IPS-NIHi11 (cell line): ENCODE measurements around the gene YTHDC2.
"Not testable (repeated sequence)": the region's sequence is repeated elsewhere in the genome, so short reads cannot be mapped to it uniquely, and the experiment has no call there.

ENCODE experiments used
- DNase-seq: peaks from one replicate; pipeline ENCODE4 v3.0.0; 2012; ENCODE audit warnings: mixed read lengths, low spot score

The YTHDC2 gene

DNA sequence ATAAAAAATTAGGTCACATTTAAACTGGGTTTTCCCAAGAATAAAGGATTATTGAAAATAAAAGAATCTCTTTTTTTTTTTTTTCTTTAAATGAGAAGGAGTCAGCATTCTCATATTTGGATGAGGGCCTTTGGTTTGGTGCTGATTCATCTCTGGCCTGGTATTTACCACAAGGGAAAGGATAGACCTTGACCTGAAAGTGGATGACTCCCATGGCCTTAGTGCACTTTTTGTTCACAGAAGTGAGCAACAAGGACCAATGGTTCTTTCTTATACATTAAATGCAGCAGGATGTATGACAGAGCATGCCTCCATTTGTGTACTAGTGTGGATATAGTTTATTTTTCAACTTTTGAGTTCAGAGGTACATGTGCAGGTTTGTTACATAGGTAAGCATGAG, 6.9 kb downstream of the YTHDC2 start:
- no peak for DNase-seq

DNA sequence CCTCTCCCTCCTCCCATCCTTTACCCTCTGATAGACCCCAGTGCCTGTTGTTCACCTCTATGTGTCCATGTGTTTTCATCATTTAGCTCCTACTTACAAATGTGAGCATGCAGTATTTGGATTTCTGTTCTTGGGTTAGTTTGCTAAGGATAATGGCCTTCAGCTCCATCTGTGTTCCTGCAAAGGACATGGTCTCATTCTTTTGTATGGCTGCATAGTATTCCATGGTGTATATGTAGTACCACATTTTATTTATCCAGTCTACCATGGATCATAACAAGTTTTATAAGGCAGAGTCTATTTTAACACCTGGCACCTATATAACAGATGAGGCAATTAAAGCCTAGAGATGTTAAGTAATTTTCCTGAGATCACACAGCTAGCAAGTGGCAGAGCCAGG, 7.4 kb downstream of the YTHDC2 start:
- no peak for DNase-seq

DNA sequence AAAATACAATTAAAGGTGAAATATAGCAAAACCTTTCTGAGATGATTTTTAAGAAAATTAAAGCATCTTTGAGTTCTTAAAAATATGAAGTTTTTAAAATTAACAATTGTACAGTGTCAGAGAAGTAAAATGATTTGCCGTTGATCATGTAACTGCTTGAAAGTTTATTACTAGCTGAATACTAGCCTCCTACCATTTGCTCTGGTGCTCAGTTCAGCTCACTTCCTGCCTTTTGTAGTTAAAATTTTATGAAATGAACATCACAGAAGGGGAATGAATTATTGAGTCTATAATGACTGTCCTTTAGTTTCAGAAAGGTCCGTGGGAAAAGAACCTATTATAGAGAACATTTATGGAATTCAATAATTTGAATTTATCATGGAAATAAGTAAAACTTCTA, 9.7 kb downstream of the YTHDC2 start:
- no peak for DNase-seq

DNA sequence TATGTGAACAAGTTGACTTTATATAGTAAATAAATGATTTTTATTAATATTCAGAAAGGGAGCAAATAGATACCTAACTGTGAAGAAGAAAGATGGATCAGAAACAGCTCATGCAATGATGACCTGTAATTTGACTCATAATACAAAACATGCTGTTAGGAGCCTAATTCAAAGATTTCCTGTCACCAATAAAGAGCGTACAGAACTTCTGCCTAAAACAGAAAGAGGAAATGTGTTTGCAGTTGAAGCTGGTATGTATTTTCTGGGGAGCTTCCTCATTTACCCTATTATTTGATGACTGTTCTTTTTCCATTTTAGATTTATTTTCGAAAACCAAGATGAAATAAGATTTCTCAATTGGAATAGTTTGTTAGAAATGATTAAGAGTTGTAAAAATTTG, 11.4 kb downstream of the YTHDC2 start:
- no peak for DNase-seq

DNA sequence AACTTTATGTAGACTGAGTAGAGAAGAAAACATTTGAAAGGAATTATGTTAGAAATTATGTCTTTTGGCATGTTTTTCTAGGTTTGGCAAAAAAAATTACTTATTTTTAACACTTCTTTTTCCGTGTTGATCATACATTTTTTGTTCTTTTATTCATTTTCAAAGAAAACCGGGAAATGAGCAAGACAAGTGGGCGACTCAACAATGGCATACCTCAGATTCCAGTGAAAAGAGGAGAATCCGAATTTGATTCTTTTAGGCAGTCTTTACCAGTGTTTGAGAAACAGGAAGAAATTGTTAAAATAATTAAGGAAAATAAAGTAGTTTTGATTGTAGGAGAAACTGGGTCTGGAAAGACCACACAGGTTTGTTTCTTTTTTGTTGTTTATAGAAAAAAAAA, 12.9 kb downstream of the YTHDC2 start:
- DNase-seq = no peak

DNA sequence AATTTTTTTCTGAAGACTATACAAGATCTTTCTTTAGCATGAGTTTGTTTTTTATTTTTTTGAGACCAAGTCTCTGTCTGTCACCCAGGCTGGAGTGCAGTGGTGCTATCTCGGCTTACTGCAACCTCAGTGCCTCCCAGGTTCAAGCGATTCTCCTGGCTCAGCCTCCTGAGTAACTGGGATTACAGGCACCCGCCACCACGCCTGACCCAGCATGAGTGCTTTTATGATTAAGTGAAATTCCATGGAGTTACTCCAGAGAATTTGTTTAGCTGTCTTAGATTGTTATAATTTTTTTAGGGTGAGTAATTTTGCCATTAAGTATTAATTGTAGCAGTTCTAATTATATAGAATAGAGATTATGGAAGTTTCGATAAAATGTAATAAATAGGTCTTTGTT, 14.3 kb downstream of the YTHDC2 start:
- DNase-seq = no peak

DNA sequence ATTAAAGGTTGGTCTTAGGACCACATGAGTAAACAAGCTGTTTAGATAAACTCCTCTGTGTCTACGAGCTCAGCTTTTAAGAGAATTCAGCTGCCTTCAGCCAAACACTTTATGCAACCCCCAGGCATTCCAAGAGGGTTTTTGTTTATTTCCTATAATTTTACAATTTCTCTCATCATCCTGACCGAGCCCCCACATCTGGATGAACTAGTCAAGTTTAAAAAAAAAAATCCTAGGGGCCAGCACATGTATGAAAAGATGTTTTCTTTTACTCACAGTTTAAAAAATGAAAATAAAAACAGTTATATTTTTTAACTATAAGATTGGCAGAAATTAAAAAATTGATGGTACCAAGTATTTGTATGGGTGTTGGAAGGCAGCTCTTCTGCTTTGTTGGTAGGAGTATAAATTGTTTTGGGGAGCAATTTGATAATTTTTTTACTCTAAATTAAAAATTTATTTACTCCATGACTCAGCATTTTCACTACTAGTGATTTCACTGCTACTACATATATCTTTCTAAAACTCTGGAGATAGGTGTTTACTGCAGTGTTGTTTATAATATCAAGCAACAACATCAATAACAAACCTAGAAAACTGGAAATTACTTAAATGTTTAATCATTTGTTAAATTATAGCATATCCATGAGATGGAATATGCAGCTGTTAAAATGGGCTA, 18.1 kb downstream of the YTHDC2 start:
- DNase-seq = no peak

DNA sequence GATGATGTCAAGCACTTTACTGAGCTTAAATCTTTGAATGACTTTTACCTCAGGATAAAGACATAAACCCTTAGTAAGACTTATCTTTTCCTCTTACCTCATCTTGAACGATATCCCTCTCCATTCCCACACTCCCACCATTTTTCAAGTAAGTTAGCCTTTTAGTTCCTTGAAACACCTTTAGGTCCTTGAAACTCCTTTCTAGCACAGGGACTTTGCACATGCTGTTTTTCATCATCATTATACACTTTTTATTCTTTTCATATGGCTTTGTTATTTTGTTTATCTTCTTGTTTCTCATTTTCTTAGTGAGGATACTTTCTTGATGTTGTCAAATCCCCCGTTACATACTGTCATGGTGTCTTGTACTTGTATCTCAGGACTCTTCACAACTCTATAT, 24.8 kb downstream of the YTHDC2 start:
- no peak for DNase-seq

DNA sequence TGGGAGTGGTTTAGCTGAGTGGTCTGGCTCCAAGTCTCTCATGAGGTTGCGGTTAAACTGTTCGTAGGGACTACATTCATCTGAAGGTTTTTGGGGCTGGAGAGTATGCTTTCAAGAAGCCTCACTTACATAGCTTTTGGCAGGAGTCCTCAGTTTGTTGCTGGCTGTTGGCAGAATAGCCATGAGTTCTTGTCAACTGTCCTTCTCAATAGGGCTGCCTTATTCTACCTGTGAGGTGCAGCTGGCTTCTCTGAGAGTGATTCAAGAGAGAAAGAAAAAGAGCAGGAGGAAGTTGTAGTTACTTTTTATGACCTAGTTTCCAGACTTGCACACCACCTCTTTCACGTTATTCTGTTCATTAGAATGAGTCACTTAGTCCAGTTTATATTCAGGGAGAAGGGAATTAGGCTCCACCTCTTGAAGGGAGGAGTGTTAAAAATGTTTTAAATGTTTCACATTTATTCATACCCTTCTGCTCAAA, 33.2 kb downstream of the YTHDC2 start:
- DNase-seq = no peak

DNA sequence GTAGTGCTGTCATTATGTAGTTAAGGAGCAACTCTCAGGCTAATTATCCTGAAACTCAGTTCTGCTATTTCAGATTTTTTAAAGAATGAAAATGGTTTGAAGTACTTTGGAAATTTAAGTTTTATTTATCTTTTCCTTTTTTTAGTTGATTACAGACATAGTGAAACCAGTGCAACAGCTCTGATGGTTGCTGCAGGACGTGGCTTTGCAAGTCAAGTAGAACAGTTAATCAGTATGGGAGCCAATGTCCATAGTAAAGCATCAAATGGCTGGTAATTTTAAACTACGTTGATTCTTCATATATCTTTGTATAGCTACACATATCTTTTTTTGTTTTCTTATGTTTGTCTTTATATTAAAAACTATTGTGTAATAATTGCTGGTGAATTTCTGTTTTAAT, 34.9 kb downstream of the YTHDC2 start:
- DNase-seq = no peak

DNA sequence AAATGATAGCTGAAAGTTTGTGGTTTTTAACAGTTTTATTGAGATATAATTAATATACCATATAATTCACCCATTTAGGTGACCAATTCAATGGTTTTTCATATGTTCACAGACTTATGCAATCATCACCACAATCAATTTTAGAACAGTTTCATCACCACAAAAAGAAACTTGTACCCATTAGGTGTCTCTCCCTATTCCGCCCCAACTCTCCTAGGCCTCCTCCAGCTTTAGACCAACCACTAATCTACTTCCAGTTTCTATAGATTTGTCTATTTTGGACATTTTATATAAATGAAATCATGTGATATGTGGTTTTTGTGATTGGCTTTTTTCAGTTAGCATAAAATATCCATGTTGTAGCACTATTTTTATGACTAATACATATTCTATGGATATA, 38.6 kb downstream of the YTHDC2 start:
- DNase-seq = no peak

DNA sequence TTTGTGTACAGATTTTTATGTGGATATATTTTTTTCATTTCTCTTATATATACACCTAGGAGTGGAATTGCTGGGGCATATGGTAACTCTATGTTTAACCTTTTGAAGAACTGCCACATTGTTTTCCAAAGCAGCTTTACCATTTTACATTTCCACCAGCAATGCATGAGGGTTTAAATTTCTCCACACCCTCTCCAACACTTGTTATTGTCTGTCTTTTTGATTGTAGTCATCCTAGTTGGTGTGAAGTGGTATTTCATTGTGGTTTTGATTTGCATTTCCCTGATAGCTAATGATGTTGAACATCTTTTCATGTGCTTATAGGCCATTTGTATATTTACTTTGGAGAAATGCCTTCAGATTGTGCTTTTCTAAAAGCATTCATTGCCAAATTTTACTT, 39.1 kb downstream of the YTHDC2 start:
- no peak for DNase-seq

DNA sequence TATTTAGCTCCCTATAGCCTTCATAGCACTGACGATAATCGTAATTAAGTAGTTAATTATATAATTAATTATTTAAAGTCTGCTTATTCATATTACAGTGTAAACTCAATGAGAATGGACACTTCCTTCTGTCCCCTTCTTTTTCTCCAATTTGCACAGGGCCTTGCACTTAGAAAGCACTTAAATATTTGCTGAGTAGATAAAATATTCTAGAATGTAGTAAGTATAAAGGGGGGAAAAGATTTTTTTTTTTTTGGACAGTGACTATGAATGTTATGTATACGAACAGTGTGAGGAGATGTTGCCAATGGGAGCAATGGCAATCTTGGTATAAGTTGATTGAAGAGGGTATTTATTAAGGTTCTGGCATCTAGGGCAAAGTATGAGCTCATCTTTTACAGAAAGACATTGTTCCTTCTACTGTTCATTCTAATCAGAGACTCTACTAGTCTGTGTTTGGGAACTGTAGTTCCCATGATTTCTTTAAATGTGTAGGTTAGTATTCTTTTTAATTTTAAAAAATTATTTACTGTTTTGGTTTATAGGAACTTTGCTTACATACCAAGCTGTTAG, 49.4 kb downstream of the YTHDC2 start:
- no peak for DNase-seq

DNA sequence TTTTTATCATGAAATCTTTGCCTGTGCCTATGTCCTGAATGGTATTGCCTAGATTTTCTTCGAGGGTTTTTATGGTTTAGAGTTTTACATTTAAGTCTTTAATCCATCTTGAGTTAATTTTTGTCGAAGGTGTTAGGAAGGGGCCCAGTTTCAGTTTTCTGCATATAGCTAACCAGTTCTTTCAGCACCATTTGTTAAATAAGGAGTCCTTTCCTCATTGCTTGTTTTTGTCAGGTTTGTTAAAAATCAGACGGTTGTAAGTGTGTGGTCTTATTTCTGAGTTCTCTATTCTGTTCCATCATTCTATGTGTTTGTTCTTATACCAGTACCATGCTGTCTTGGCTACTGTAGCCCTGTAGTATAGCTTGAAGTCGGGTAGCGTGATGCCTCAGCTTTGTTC, 55.9 kb downstream of the YTHDC2 start:
- no peak for DNase-seq

DNA sequence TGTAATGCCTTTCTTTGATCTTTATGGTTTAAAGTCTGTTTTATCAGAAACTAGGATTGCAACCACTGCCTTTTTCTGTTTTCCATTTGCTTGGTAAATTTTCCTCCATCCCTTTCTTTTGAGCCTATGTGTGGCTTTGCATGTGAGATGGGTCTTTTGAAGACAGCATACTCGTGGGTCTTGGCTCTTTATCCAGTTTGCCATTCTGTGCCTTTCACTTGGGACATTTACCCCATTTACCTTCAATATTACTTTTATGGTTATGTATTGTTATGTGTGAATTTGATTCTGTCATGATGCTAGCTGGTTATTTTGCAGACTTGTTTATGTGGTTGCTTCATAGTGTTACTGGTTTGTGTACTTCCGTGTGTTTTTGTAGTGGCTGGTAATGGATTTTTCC, 59.2 kb downstream of the YTHDC2 start:
- DNase-seq = no peak

DNA sequence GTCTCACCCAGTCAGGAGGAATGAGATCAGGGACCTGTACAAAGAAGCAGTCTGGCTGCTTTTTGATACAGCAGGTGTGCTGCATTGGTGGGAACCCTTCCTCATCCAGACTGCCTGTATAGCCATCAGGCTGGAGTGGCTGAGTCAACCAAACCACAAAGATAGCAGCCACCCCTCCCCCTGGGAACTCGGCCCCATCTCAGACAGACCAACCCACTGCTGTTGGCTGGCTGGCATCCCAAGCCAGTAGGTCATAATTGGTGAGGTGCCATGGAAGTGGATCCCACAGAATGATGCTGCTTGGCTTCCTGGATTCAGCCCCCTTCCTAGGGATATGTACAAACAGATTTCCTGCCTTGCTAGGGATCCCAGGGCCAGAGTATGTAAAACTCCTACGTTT, 60.9 kb downstream of the YTHDC2 start:
- no peak for DNase-seq

DNA sequence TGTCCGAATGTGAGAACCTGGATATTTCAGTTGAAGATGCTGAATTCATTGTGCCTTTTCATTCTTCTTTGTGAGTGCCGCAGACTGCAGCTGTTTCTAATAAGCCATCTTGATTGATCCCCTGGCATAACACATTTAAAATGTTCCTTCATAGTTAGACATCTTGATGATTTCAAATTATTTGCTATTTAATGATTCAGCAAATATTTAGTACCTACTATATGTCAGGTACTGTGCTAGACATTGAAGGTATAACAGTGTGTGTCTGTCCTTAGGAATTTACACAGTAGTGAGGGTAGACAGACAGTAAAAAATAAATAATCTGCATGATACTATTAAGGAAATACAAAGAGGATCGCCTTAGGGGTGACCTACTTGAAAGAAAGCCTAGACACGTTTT, 61.6 kb downstream of the YTHDC2 start:
- no peak for DNase-seq

DNA sequence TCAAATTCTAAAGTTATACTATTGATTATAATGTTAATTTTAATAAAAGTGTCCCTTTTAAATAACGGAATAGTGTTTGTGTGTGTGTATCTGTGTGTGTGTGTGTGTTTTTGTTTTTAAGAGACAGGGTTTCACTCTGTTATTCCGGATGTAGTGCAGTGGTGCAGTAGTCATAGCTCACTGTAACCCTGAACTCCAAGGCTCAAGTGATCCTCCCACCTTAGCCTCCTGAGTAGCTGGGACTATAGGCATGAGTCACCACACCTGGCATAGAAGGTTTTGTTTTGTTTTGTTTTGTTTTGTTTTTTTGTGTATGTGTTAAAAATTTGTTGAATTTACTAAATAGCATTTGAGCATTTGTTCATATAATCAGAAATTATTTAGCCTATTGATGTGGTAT, 64.6 kb downstream of the YTHDC2 start:
- no peak for DNase-seq

DNA sequence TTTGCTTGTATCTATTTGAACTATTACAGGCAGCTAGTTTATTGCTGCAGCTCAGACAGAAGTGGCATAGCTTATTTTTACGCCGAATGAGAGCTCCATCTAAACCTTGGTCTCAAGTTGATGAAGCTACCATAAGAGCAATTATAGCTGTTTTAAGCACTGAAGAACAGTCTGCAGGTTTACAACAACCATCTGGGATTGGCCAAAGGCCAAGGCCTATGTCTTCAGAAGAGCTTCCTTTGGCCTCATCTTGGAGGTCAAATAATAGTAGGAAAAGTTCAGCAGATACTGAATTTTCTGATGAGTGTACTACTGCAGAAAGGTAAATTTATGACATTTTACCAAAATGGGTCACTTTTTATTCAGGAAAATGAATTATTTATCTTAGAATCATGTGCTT, 67.9 kb downstream of the YTHDC2 start:
- no peak for DNase-seq

DNA sequence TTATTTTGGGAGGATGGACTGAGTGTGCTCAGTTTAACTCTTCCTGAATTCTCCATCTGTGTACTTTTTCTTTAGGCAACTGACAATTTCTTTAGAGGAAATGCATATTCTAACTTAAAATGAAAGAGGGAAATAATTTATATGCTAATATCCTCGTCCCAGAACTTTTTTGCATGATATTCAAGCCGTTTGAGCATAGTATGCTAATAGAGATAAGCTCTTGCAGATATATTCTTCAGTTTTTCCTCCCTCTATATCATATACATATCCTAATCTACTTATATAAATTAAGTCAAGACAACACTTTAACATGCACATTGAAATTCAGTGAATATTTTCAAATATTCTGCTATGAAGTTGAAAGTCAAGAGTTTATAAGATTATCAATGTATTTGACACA, 84.7 kb downstream of the YTHDC2 start:
- DNase-seq = no peak

DNA sequence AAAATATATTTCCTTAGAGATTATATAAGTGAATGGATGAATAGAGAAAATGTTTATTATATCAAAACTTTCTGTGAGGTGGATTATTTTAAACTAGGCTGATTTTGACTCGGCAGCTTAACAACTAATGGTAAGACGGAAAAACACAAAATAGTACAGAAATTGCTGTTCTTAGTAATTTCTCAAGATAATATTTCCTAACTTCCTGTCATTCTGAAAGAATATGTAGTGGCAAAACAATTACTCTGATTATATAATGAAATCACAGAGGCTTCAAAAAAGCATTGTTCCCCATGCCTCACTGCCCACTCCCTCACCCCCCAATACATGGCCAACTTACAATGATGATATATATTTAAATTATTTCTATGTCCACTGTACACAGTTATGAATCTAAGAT, 85.4 kb downstream of the YTHDC2 start:
- no peak for DNase-seq

DNA sequence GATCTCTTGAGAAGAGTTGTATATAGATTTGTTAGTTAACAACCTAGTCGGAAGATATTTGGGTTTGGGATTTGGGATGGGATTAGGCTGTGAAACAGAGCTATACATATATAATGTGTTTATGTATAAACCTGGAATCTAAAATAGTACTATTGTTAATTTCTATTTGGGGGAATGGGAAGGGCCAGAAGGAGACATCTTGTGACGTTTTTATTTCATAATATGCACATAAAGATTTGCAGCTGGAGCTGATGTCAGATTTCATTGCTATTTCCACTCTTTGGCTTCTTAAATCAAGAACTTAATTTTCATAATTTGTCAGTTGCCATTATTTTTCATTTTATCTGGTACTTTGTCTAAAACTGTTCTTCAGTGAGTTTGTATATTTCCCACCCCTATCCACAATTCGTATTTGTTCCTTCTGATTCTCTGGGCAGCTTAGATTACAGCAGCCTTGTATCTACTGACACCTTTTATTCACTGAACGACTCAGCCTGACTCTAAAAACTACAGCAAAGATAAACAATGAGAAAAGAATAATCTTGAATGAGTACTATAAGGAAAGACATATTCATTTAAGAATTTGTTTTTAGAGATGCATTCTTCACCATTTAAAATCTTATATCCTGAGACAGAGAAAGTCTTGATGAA, 86.9 kb downstream of the YTHDC2 start:
- DNase-seq = no peak

DNA sequence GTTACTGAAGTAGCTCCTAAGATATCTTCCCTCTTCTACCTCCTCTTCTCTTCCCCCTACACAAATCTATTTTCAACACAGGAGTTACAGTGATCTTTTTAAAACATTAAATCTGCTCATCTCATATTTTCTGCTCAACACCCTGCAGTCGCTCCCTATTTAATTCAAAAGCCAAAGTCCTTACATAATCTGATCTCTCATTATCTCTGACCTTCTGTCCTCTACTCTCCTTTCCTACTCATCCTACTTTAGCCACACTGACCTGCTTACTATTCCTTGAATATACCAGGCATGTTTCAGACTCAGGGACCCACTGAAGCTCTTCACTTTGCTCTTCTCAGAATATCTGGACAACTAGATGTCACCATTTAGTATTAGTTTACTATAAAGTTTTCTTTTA, 87.9 kb downstream of the YTHDC2 start:
- no peak for DNase-seq

DNA sequence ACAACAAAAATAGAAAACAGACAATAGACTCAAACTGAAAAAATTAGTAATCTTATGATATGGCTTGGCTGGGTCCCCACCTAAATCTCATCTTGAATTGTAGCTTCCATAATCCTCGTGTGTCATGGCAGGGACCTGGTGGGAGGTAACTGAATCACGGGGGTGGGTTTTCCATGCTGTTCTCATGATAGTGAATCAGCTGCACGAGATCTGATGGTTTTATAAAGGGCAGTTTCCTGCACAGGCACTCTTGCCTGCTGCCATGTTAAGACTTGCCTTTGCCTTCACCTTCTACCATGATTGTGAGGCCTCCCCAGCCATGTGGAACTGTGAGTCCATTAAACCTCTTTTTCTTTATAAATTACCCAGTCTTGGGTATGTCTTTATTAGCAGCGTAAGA, 89.8 kb downstream of the YTHDC2 start:
- not testable (repeated sequence) for DNase-seq
